A549 treated with AZD2906 at 1 μM for 4 hours (cell line): ENCODE data around the gene AKR1A1. TPM values are rescaled to one million over a fixed set of nuclear protein-coding genes. Genes with fewer than 3 reads are reported as not detected.

Source experiments
- total RNA-seq: library from RNA; stranded (reverse); fragments of 200-300 nt; extraction: Qiagen RNA extraction; gene quantifications from 5 replicates; pipeline ENCODE4 v1.2.3, GENCODE V29; 2022

AKR1A1 gene
- 73.5 to 78.3 TPM (median 75.2 TPM) in 5 replicates for total RNA-seq

GRCh38 chr1:45550401-45551351 is at the start of gene AKR1A1:
AKR1A1 (plus strand) TSS chr1:45550826; CDS start chr1:45561795, 10,969 bp downstream.

GRCh38 chr1:45521413-45522323 is 29.0 kb upstream of the AKR1A1 start, which contains the start of gene PRDX1:
PRDX1 (minus strand) TSS chr1:45521884; CDS start chr1:45519043, 2,841 bp downstream.

GRCh38 chr1:45583666-45584350 is 33.2 kb downstream of the AKR1A1 start, which contains the start of gene NASP:
NASP (plus strand) TSS chr1:45584041; CDS start chr1:45584147, 106 bp downstream.

Other genes starting within 250 kb of the AKR1A1 start
- 2.5 to 3.8 TPM (median 3.2 TPM) in 5 replicates for gene HPDL, start 223.9 kb upstream of the AKR1A1 start, total RNA-seq
- 10.8 to 13.4 TPM (median 12.5 TPM) in 5 replicates for gene TOE1, start 210.7 kb upstream of the AKR1A1 start, total RNA-seq
- 7.1 to 10.8 TPM (median 9.2 TPM) in 5 replicates for gene MUTYH, start 210.4 kb upstream of the AKR1A1 start, total RNA-seq
- gene TESK2, start 59.7 kb upstream of the AKR1A1 start, total RNA-seq, result 0.13 to 0.27 TPM (median 0.17 TPM) in 5 replicates
- gene CCDC163, start 50.8 kb upstream of the AKR1A1 start, total RNA-seq, result 1.3 to 2.0 TPM (median 1.6 TPM) in 5 replicates
- 2.1 to 2.3 TPM (median 2.3 TPM) in 5 replicates for gene MMACHC, start 50.5 kb upstream of the AKR1A1 start, total RNA-seq
- gene PRDX1, start 28.9 kb upstream of the AKR1A1 start, total RNA-seq, result 1,895 to 2,135 TPM (median 1,925 TPM) in 5 replicates
- 102 to 144 TPM (median 116 TPM) in 5 replicates for gene NASP, start 33.2 kb downstream of the AKR1A1 start, total RNA-seq
- gene CCDC17, start 73.2 kb downstream of the AKR1A1 start, total RNA-seq, result 0.14 to 0.26 TPM (median 0.23 TPM) in 5 replicates
- 28.7 to 47.3 TPM (median 31.8 TPM) in 5 replicates for gene GPBP1L1, start 135.7 kb downstream of the AKR1A1 start, total RNA-seq
- gene TMEM69, start 137.4 kb downstream of the AKR1A1 start, total RNA-seq, result 17.2 to 19.6 TPM (median 19.3 TPM) in 5 replicates
- 4.0 to 4.9 TPM (median 4.4 TPM) in 5 replicates for gene IPP, start 199.8 kb downstream of the AKR1A1 start, total RNA-seq